BJ (cell line): Measurements from ENCODE around the gene GINM1. TPM values are rescaled to one million over a fixed set of nuclear protein-coding genes. Genes with fewer than 3 reads are reported as not detected.

ENCODE experiments used
- CTCF ChIA-PET: fragments of 350-600 bp; formaldehyde crosslinking; extraction: SDS; loops from one replicate; lab custom pipeline; 2021; ENCODE audit warnings: antibody characterized with exemption, inconsistent platforms; lab: Yijun Ruan, JAX
- POLR2A ChIA-PET: fragments of 300-600 bp; sonication (Branson Sonifier 250); formaldehyde crosslinking; extraction: SDS; loops from one replicate; lab custom pipeline; 2021; ENCODE audit warnings: antibody characterized with exemption; lab: Charles Lee
- DNase-seq: peaks from one replicate; pipeline ENCODE4 v3.0.0-alpha.2; 2011; ENCODE audit warnings: low read depth
- H3K27me3 ChIP-seq: 2 replicates; pipeline ENCODE4 v1.6.0; 2011; ENCODE audit warnings: low read length; ENCODE audit not compliant: control insufficient read depth, insufficient read depth
- H3K36me3 ChIP-seq: 2 replicates; pipeline ENCODE4 v1.5.1; 2011; ENCODE audit warnings: low read length; ENCODE audit not compliant: control insufficient read depth, insufficient read depth
- H3K4me3 ChIP-seq: 2 replicates; pipeline ENCODE4 v1.5.1; 2011; ENCODE audit warnings: low read depth, mild to moderate bottlenecking, control low read depth, low read length
- polyA plus RNA-seq: library from polyadenylated mRNA; depleted of rRNA; stranded (reverse); fragments of >200 nt; gene quantifications from 2 replicates; pipeline ENCODE4 v1.2.3, GENCODE V29; 2011
- TF ChIP-seq, protein P1 (sequence below): IDR thresholded peaks from 2 replicates; pipeline ENCODE4 v1.5.1; 2011; ENCODE audit warnings: low read depth, mild to moderate bottlenecking, control low read depth, inconsistent platforms, low read length, moderate library complexity; ENCODE audit not compliant: insufficient read depth

Gene GINM1
- polyA plus RNA-seq, 1 experiment, result 38.0 TPM

GRCh38 chr6:149559389-149559788, 6.8 kb upstream of the GINM1 start:
- no peak overlapping the region for H3K4me3 ChIP-seq
- no peaks in the 10 kb centered on the region for H3K36me3 ChIP-seq
- TF ChIP-seq, protein P1, sequence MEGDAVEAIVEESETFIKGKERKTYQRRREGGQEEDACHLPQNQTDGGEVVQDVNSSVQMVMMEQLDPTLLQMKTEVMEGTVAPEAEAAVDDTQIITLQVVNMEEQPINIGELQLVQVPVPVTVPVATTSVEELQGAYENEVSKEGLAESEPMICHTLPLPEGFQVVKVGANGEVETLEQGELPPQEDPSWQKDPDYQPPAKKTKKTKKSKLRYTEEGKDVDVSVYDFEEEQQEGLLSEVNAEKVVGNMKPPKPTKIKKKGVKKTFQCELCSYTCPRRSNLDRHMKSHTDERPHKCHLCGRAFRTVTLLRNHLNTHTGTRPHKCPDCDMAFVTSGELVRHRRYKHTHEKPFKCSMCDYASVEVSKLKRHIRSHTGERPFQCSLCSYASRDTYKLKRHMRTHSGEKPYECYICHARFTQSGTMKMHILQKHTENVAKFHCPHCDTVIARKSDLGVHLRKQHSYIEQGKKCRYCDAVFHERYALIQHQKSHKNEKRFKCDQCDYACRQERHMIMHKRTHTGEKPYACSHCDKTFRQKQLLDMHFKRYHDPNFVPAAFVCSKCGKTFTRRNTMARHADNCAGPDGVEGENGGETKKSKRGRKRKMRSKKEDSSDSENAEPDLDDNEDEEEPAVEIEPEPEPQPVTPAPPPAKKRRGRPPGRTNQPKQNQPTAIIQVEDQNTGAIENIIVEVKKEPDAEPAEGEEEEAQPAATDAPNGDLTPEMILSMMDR, result no peak
- ChIA-PET CTCF (interaction anchor here (6.3 kb wide), 1 partner anchor 13 kb away, joined by 29 read pairs; the partner anchor contains the start of gene PPIL4), POLR2A (no interaction called here)
- DNase-seq, result no peak
- no peaks in the 10 kb centered on the region for H3K27me3 ChIP-seq

DNA sequence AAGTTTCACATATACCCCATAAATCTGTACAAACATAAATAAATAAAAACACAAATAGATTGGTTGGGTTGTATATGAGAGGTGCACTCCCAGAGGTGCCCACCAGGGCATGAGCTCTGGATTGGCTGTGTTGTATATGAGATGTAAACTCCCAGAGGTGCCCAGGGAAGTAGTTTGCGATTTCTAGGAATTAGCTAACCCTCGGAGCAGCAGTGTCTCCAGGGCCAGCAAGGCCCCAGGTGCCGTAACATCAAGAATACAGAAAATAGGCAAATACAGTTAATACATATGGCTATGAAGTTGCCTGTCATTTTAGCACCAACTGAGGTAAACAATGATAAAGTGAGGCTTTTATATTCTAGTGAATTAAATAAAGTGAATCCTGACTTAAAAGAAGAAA, 5.4 kb upstream of the GINM1 start:
- no peaks in the 10 kb centered on the region for H3K27me3 ChIP-seq
- no peaks in the 10 kb centered on the region for H3K36me3 ChIP-seq
- TF ChIP-seq, protein P1, result peak; percentile 49
- ChIA-PET POLR2A (no interaction called here), CTCF (interaction anchor here (1.0 to 6.3 kb wide), 3 partner anchors 9 to 15 kb away, joined by 3 to 29 read pairs (median 7); partner anchors contain the start of gene PPIL4)
- DNase-seq, result no peak
- no peak overlapping the region for H3K4me3 ChIP-seq

DNA sequence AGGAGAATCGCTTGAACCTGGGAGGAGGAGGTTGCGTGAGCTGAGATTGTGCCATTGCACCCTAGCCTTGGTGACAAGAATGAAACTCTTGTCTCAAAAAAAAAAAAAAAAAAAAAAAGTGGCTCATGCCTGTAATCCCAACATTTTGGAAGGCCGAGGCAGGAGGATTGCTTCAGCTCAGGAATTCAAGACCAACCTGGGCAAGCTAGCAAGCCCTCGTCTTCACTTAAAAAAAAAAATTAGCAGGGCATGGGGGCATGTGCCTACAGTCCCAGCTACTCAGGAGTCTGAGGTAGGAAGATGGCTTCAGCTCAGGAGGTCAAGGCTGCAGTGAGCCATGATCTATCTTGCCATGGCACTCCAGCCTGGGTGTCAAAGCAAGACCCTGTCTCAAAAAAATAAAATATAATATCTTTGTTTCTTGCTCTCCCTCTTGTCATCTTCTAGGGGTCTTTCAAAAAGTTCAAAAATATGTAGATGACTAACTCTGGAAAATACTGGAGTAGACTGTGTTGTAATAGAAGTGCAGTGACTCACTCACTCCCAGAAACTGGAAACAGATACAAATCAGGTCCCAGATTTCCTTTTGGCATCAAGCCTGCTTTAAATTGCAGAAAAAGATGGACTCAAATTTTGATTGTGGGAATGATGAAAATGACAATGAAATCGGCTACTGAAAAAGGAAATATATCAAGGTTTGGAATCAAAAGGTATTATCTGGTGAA, 2.8 kb upstream of the GINM1 start:
- Histone ChIP-seq H3K36me3 (no peaks in the 10 kb centered on the region), H3K27me3 (no peaks in the 10 kb centered on the region), H3K4me3 (no peak overlapping the region)
- peak; percentile 57 for DNase-seq
- ChIA-PET CTCF (interaction anchor here (0.8 to 6.3 kb wide), 2 partner anchors 12 to 17 kb away, joined by 3 to 29 read pairs; partner anchors contain the start of gene PPIL4), POLR2A (no interaction called here)
- TF ChIP-seq, protein P1, result no peak

- CTCF ChIA-PET, result interaction anchor here (1.3 to 6.3 kb wide), 2 partner anchors 18 to 23 kb away, joined by 3 to 29 read pairs; partner anchors contain the start of gene PPIL4
- TF ChIP-seq, protein P1, result no peak
- POLR2A ChIA-PET, result no interaction called here
- Histone ChIP-seq H3K36me3 (no peaks in the 10 kb centered on the region), H3K27me3 (no peaks in the 10 kb centered on the region), H3K4me3 (no peak overlapping the region)
- no peak for DNase-seq
These were observed 2.2 kb upstream of the GINM1 start for GRCh38 chr6:149563928-149564325.

GRCh38 chr6:149566410-149567193, 427 bp downstream of the GINM1 start:
- TF ChIP-seq, protein P1, result no peak
- ChIA-PET CTCF (interaction anchor here (0.8 to 1.1 kb wide), 2 partner anchors 10 to 20 kb away, joined by 3 to 5 read pairs; no protein-coding TSS in a partner anchor), POLR2A (no interaction called here)
- no peaks in the 10 kb centered on the region for H3K27me3 ChIP-seq
- H3K4me3 ChIP-seq, result peak overlapping the region; percentile 95
- no peaks in the 10 kb centered on the region for H3K36me3 ChIP-seq
- no peak for DNase-seq
